K562 (cell line): ENCODE data around the gene RAB9B.
A peak's percentile ranks its signal among the peaks of the same experiment; 100 is the strongest.
"Not testable (repeated sequence)": the region's sequence is repeated elsewhere in the genome, so short reads cannot be mapped to it uniquely, and the experiment has no call there.

Experiments
- KDM1A ChIP-seq, 2 experiments: fragments of 450-650 bp; IDR thresholded peaks; 2 replicates each; pipeline ENCODE4 v1.6.1; 2016; ENCODE audit warnings: mild to moderate bottlenecking in 2 of 2
- ZBTB8A ChIP-seq: fragments of 450-650 bp; IDR thresholded peaks from 2 replicates; pipeline ENCODE4 v1.6.1; 2018; ENCODE audit warnings: mild to moderate bottlenecking, moderate library complexity; ENCODE audit not compliant: partially characterized antibody
- ZNF668 ChIP-seq: fragments of 250-450 bp; sonication (Bioruptor Pico); IDR thresholded peaks from 2 replicates; pipeline ENCODE4 v1.8.0; 2022; ENCODE audit warnings: mild to moderate bottlenecking, inconsistent platforms

DNA sequence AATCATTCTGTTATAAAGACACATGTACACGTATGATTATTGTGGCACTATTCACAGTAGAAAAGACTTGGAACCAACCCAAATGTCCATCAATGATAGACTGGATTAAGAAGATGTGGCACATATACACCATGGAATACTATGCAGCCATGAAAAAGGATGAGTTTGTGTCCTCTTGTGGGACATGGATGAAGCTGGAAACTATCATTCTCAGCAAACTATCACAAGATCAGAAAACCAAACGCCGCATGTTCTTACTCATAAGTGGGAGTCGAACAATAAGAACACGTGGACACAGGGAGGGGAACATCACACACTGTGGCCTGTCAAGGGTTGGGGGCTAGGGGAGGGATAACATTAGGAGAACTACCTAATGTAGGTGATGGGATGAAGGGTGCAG is 15.0 kb downstream of the RAB9B start:
- not testable (repeated sequence) for TF ChIP-seq ZNF668 (CRISPR knock-in tag); ZBTB8A
- TF ChIP-seq KDM1A (IDR thresholded peaks at IDR 0.05): peak in 1 of 2 experiments; percentile 35; a peak in 1 of 4 replicates
